Panc1 (cell line): Measurements from ENCODE around the gene LDLRAD4. TPM values are rescaled to one million over a fixed set of nuclear protein-coding genes. Genes with fewer than 3 reads are reported as not detected.

ENCODE experiments used
- ATAC-seq: fragments of 200-7000 bp; cut with Tn5 transposase; 2 replicates; pipeline ENCODE4 v1.9.1; 2020; ENCODE audit warnings: mild to moderate bottlenecking, moderate library complexity
- BruUV-seq: library from RNA; stranded (reverse); fragments of 400-500 nt; replicated peaks from 2 replicates; lab custom pipeline; 2021; lab: Mats Ljungman, UMichigan
- CTCF ChIA-PET: fragments of 300-600 bp; sonication (Branson Sonifier 250); formaldehyde crosslinking; loops from one replicate; lab custom pipeline; 2022; ENCODE audit warnings: antibody characterized with exemption; lab: Charles Lee
- POLR2A ChIA-PET: fragments of 300-600 bp; sonication (Branson Sonifier 250); formaldehyde crosslinking; loops from one replicate; lab custom pipeline; 2022; ENCODE audit warnings: antibody characterized with exemption; lab: Charles Lee
- DNase-seq: peaks from one replicate; pipeline ENCODE4 v3.0.0-alpha.2; 2010; ENCODE audit warnings: low read depth, low spot score
- H3K27ac ChIP-seq: 2 replicates; pipeline ENCODE4 v1.5.1; 2011; ENCODE audit warnings: mild to moderate bottlenecking, low read length, inconsistent platforms
- H3K27me3 ChIP-seq: fragments of 200-500 bp; sonication (Bioruptor generic); 2 replicates; pipeline ENCODE4 v1.6.0; 2014; ENCODE audit warnings: low read length, inconsistent platforms; ENCODE audit not compliant: control insufficient read depth, insufficient read depth
- H3K36me3 ChIP-seq: fragments of 200-500 bp; sonication (Bioruptor generic); 2 replicates; pipeline ENCODE4 v1.5.1; 2014; ENCODE audit warnings: inconsistent platforms, mild to moderate bottlenecking, low read length, moderate library complexity; ENCODE audit not compliant: control insufficient read depth, insufficient read depth
- H3K4me1 ChIP-seq: 2 replicates; pipeline ENCODE4 v1.5.1; 2011; ENCODE audit warnings: inconsistent platforms, mild to moderate bottlenecking, low read length, moderate library complexity; ENCODE audit not compliant: control insufficient read depth, insufficient read depth
- H3K4me3 ChIP-seq, 2 experiments: 2 replicates each; pipeline ENCODE4 v1.5.1; 2011 to 2012; ENCODE audit warnings: low read depth in 2 of 2, low read length in 2 of 2, mild to moderate bottlenecking in 2 of 2, inconsistent platforms in 1 of 2, moderate library complexity in 1 of 2
- H3K9me3 ChIP-seq: fragments of 200-500 bp; sonication (Bioruptor generic); 2 replicates; pipeline ENCODE4 v1.5.1; 2014; ENCODE audit warnings: low read depth, mild to moderate bottlenecking, inconsistent platforms, low read length, moderate library complexity; ENCODE audit not compliant: control insufficient read depth, insufficient read depth
- CTCF ChIP-seq: fragments of 450-650 bp; IDR thresholded peaks from 2 replicates; pipeline ENCODE4 v1.5.1; 2017; ENCODE audit warnings: mild to moderate bottlenecking
- POLR2AphosphoS5 ChIP-seq: IDR thresholded peaks from 2 replicates; pipeline ENCODE4 v1.6.1; 2012; ENCODE audit warnings: mild to moderate bottlenecking, low read depth, low read length, moderate library complexity
- REST ChIP-seq, 2 experiments: IDR thresholded peaks; 2 replicates each; pipeline ENCODE4 v1.6.1; 2011 to 2012; ENCODE audit warnings: low read depth in 2 of 2, control low read depth in 1 of 2, low read length in 1 of 2, mild to moderate bottlenecking in 1 of 2, moderate library complexity in 1 of 2; ENCODE audit not compliant: insufficient read depth in 1 of 2
- SIN3A ChIP-seq: IDR thresholded peaks from 2 replicates; pipeline ENCODE4 v1.6.1; 2012; ENCODE audit warnings: low read depth, mild to moderate bottlenecking, low read length, moderate library complexity, borderline replicate concordance; ENCODE audit not compliant: insufficient read depth
- TCF7L2 ChIP-seq: IDR thresholded peaks from 2 replicates; pipeline ENCODE4 v1.6.1; 2011; ENCODE audit warnings: mild to moderate bottlenecking, low read depth, low read length, inconsistent platforms
- in situ Hi-C: cut with HindIII; loops from 2 replicates; pipeline ENCODE4 v1.10.0; 2016; ENCODE audit warnings: low sequenced_read_pairs, low pct_unique_long_range_greater_than_20kb
- intact Hi-C: fragments of 100-400 bp; cut with micrococcal nuclease; formaldehyde crosslinking; loops from one replicate; pipeline ENCODE4 v1.10.0; 2022; ENCODE audit not compliant: unreplicated experiment
- total RNA-seq: library from RNA; stranded (reverse); gene quantifications from one replicate; pipeline ENCODE4 v1.2.1, GENCODE V29; 2021; ENCODE audit not compliant: unreplicated experiment

Gene LDLRAD4
- total RNA-seq, 1 experiment from 2014 or later: 0.28 TPM

GRCh38 chr18:13406736-13407135, 188.2 kb downstream of the LDLRAD4 start:
- in situ Hi-C loops: no loop called here
- CTCF ChIA-PET: no interaction called here
- BruUV-seq: no TSS peak

GRCh38 chr18:13407484-13407883, 188.9 kb downstream of the LDLRAD4 start:
- CTCF ChIA-PET: no interaction called here
- no TSS peak for BruUV-seq
- no peak overlapping the region for H3K4me3 ChIP-seq

More at GRCh38 chr18:13406736-13407135, 188.2 kb downstream of the LDLRAD4 start:
- POLR2A ChIA-PET: no interaction called here
- ATAC-seq (no peak), DNase-seq (no peak)
- Histone ChIP-seq H3K4me1 (no peaks in the 10 kb centered on the region), H3K27ac (no peak overlapping the region), H3K9me3 (no peaks in the 10 kb centered on the region), H3K27me3 (peaks cover 6% of the 10 kb centered on the region), H3K4me3 (no peak overlapping the region), H3K36me3 (no peaks in the 10 kb centered on the region)
- intact Hi-C loops: no loop called here
- TF ChIP-seq CTCF (no peak), TCF7L2 (no peak), POLR2AphosphoS5 (no peak), SIN3A (no peak), REST (IDR thresholded peaks at IDR 0.05; ENCODE audit: insufficient read depth in 1 of 2, low read depth in 2 of 2, low read length in 1 of 2) (no peak)

More at GRCh38 chr18:13407484-13407883, 188.9 kb downstream of the LDLRAD4 start:
- intact Hi-C loops: no loop called here
- H3K9me3 ChIP-seq: no peaks in the 10 kb centered on the region
- POLR2A ChIA-PET: no interaction called here
- no peak for TF ChIP-seq REST (IDR thresholded peaks at IDR 0.05; ENCODE audit: insufficient read depth in 1 of 2, low read depth in 2 of 2, low read length in 1 of 2)
- TF ChIP-seq TCF7L2: no peak
- TF ChIP-seq CTCF: no peak
- TF ChIP-seq SIN3A: no peak
- TF ChIP-seq POLR2AphosphoS5: no peak
- peaks cover 6% of the 10 kb centered on the region for H3K27me3 ChIP-seq
- H3K4me1 ChIP-seq: no peaks in the 10 kb centered on the region
- ATAC-seq (no peak), DNase-seq (no peak)
- no peaks in the 10 kb centered on the region for H3K36me3 ChIP-seq
- in situ Hi-C loops: no loop called here
- H3K27ac ChIP-seq: no peak overlapping the region
